Ishikawa (cell line): Measurements from ENCODE around the gene TYROBP.

Experiments
- CEBPB ChIP-seq: IDR thresholded peaks from 2 replicates; pipeline ENCODE4 v1.6.1; 2012
- CREB1 ChIP-seq: IDR thresholded peaks from 2 replicates; pipeline ENCODE4 v1.6.1; 2012; ENCODE audit warnings: low read depth
- EGR1 ChIP-seq: IDR thresholded peaks from 2 replicates; pipeline ENCODE4 v1.6.1; 2012
- EP300 ChIP-seq: IDR thresholded peaks from 2 replicates; pipeline ENCODE4 v1.6.1; 2012; ENCODE audit warnings: borderline replicate concordance
- FOXM1 ChIP-seq: IDR thresholded peaks from 2 replicates; pipeline ENCODE4 v1.6.1; 2012; ENCODE audit warnings: low read depth, borderline replicate concordance
- NFIC ChIP-seq: IDR thresholded peaks from 2 replicates; pipeline ENCODE4 v1.6.1; 2012
- RAD21 ChIP-seq: IDR thresholded peaks from 2 replicates; pipeline ENCODE4 v1.6.1; 2012; ENCODE audit warnings: low read depth
- TAF1 ChIP-seq: IDR thresholded peaks from 2 replicates; pipeline ENCODE4 v1.6.1; 2012; ENCODE audit warnings: low read depth, mild to moderate bottlenecking
- TCF12 ChIP-seq: IDR thresholded peaks from 2 replicates; pipeline ENCODE4 v1.6.1; 2012; ENCODE audit warnings: low read depth
- TEAD4 ChIP-seq: IDR thresholded peaks from 2 replicates; pipeline ENCODE4 v1.6.1; 2012
- YY1 ChIP-seq: IDR thresholded peaks from 2 replicates; pipeline ENCODE4 v1.6.1; 2012; ENCODE audit warnings: low read depth
- ZBTB7A ChIP-seq: IDR thresholded peaks from 2 replicates; pipeline ENCODE4 v1.6.1; 2012; ENCODE audit warnings: low read depth
- TF ChIP-seq, protein P1 (sequence below): IDR thresholded peaks from 2 replicates; pipeline ENCODE4 v1.6.1; 2012
- TF ChIP-seq, protein P2 (sequence below): IDR thresholded peaks from 2 replicates; pipeline ENCODE4 v1.6.1; 2012
- TF ChIP-seq, protein P3 (sequence below): IDR thresholded peaks from 2 replicates; pipeline ENCODE4 v1.6.1; 2012; ENCODE audit warnings: low read depth, mild to moderate bottlenecking

The TYROBP gene

GRCh38 chr19:35908973-35909683 is 1.0 kb upstream of the TYROBP start:
- TF ChIP-seq, protein P1, sequence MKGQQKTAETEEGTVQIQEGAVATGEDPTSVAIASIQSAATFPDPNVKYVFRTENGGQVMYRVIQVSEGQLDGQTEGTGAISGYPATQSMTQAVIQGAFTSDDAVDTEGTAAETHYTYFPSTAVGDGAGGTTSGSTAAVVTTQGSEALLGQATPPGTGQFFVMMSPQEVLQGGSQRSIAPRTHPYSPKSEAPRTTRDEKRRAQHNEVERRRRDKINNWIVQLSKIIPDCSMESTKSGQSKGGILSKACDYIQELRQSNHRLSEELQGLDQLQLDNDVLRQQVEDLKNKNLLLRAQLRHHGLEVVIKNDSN = no peak
- TF ChIP-seq YY1 (no peak), EP300 (no peak), TAF1 (no peak), EGR1 (no peak), NFIC (no peak), TCF12 (no peak), TEAD4 (no peak), ZBTB7A (no peak), CEBPB (no peak), RAD21 (no peak), CREB1 (no peak), FOXM1 (no peak)
- TF ChIP-seq, protein P2, sequence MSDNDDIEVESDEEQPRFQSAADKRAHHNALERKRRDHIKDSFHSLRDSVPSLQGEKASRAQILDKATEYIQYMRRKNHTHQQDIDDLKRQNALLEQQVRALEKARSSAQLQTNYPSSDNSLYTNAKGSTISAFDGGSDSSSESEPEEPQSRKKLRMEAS = no peak
- TF ChIP-seq, protein P3, sequence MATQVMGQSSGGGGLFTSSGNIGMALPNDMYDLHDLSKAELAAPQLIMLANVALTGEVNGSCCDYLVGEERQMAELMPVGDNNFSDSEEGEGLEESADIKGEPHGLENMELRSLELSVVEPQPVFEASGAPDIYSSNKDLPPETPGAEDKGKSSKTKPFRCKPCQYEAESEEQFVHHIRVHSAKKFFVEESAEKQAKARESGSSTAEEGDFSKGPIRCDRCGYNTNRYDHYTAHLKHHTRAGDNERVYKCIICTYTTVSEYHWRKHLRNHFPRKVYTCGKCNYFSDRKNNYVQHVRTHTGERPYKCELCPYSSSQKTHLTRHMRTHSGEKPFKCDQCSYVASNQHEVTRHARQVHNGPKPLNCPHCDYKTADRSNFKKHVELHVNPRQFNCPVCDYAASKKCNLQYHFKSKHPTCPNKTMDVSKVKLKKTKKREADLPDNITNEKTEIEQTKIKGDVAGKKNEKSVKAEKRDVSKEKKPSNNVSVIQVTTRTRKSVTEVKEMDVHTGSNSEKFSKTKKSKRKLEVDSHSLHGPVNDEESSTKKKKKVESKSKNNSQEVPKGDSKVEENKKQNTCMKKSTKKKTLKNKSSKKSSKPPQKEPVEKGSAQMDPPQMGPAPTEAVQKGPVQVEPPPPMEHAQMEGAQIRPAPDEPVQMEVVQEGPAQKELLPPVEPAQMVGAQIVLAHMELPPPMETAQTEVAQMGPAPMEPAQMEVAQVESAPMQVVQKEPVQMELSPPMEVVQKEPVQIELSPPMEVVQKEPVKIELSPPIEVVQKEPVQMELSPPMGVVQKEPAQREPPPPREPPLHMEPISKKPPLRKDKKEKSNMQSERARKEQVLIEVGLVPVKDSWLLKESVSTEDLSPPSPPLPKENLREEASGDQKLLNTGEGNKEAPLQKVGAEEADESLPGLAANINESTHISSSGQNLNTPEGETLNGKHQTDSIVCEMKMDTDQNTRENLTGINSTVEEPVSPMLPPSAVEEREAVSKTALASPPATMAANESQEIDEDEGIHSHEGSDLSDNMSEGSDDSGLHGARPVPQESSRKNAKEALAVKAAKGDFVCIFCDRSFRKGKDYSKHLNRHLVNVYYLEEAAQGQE = no peak

DNA sequence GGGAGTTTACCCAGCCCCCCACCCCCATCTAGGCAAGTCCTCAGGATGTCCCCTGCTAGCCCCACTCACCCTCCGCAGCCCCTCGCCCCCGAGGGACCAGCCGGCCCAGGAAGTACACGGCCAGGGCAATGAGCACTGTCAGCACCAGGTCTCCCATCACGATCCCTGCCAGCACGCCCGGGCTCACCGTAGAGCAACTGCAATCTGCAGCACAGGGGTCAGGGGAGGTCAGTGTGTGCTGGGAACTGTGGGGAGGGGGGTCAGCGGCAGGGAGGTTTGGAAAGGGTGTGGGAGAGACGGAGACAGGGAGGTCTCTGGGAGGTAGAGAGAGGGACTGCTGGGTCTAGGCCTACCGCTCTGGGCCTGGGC is 734 bp downstream of the TYROBP start:
- TF ChIP-seq YY1 = no peak
- TF ChIP-seq, protein P2 = no peak
- TF ChIP-seq, protein P1 = no peak
- TF ChIP-seq FOXM1 = no peak
- no peak for TF ChIP-seq CREB1
- TF ChIP-seq EP300 = no peak
- TF ChIP-seq TCF12 = no peak
- no peak for TF ChIP-seq RAD21
- TF ChIP-seq CEBPB = no peak
- no peak for TF ChIP-seq NFIC
- TF ChIP-seq TAF1 = no peak
- no peak for TF ChIP-seq EGR1
- TF ChIP-seq, protein P3 = no peak
- no peak for TF ChIP-seq TEAD4
- TF ChIP-seq ZBTB7A = no peak

GRCh38 chr19:35905178-35905727 is 2.8 kb downstream of the TYROBP start:
- TF ChIP-seq NFIC (no peak), EP300 (no peak), EGR1 (no peak), CREB1 (no peak), TCF12 (no peak), TEAD4 (no peak), FOXM1 (no peak), TAF1 (no peak), RAD21 (no peak)
- TF ChIP-seq, protein P2 = no peak
- TF ChIP-seq, protein P3 = no peak
- TF ChIP-seq, protein P1 = no peak
